ENCODE data around the gene NT5C.
A peak's percentile ranks its signal among the peaks of the same experiment; 100 is the strongest.

NT5C gene

DNA sequence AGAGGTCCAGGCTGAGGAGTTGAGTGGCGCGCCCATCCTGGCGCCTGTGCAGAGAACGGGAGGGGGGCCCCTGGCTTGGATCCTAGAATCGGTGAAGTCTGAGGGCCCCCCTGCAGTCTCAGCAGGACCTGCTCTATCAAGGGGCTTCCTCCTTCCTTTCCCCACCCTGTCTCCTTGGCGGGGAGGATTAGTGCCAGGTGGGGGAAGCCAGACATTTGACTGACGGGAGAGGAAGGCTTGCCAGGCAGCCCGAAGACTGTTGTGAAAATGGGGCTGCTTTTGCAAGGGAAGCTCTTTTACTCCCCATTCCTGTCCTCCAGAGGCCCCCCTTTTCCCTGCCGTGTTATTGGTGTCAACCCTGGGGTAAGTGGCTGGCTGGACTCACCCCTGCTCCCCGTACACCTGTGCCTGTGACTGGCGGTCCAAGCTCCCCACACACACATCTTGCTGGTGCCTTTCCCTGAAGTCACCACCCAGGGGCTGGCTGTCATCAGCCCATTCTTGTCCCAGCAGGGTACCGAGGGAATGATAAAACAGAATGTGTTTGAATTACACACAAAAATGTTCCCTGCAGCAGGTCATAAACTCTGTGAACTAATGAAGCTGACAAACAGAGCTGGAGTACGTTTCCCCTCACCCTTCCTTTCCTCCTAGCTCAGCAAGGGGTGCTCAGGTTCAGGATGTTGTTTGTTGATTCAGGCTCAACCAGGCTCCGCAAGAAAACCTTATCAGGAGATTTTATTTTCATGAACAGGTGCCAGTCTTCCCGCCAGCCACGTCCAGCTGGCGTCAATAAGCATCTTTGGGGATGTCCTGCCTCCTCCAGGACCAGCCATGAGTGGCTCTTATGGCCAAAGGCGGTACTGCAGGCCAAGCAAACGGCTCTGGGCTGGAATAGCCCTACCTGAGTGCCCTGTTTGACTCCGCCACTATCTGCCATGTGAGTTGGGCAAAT lies 26.1 kb downstream of the NT5C start:
- 53 to 60% methylated on average over 9 to 13 of the region's 20 CpGs for WGBS, 2 experiments (ENCODE audit: insufficient coverage in 2 of 2)
- no peaks in the 10 kb centered on the region for H3K9me3 ChIP-seq (ENCODE audit: control insufficient read depth, low read length)
- no peaks in the 10 kb centered on the region for H3K4me1 ChIP-seq (ENCODE audit: control insufficient read depth, insufficient read depth, low read length, poor library complexity, severe bottlenecking)
- no peak overlapping the region for H3K4me3 ChIP-seq (ENCODE audit: extremely low read depth, insufficient read depth, low read length, poor library complexity, severe bottlenecking)
- no peak overlapping the region for H3K27ac ChIP-seq (ENCODE audit: low read depth, low read length, severe bottlenecking)
- H3K36me3 ChIP-seq (ENCODE audit: control insufficient read depth, insufficient read depth, low read length) = peaks cover 4% of the 10 kb centered on the region

DNA sequence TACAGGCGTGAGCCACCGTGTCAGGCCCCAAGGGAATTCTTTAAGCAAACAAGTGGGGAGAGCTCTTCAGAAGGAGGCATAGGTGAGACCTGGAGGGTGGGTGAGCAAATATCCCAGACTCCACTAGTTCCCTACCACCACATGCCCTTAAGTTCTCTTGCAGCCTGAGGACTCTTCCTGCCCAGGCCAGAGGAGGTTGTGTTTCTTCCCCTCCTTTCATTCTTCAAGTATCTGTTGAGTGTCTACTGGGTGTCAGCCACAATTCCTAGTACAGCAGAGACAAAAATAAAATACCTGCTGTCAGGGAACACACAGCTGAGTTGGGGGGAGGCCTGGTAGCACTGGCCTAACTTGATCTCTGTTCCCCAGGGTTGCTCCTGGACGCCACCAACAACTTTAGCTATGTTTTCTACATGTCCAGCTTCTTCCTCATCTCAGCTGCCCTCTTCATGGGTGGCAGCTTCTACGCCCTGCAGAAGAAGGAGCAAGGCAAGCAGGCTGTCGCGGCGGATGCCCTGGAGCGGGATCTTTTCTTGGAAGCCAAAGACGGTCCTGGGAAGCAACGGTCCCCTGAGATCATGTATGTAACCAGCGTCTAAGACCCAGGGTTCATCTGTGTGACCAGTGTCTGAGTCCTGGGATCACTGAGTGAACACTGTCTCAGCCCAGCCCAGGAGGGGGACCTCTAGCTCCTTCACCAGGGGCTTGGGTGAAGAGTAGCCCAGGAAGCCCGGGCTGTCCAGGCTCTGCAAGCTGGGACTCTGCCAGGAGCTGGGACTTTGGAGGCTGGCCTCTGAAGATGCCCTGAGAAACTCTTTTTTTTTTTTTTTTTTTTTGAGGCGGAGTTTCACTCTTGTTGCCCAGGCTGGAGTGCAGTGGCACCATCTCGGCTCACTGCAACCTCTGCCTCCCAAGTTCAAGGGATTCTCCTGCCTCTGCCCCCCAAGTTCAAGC lies 27.7 kb downstream of the NT5C start:
- 94 to 97% methylated on average over 10 to 11 of the region's 14 CpGs for WGBS, 2 experiments (ENCODE audit: insufficient coverage in 2 of 2)
- Histone ChIP-seq H3K36me3 (ENCODE audit: control insufficient read depth, insufficient read depth, low read length) (peaks cover 19% of the 10 kb centered on the region), H3K4me1 (ENCODE audit: control insufficient read depth, insufficient read depth, low read length, poor library complexity, severe bottlenecking) (no peaks in the 10 kb centered on the region), H3K27ac (ENCODE audit: low read depth, low read length, severe bottlenecking) (no peak overlapping the region), H3K4me3 (ENCODE audit: extremely low read depth, insufficient read depth, low read length, poor library complexity, severe bottlenecking) (no peak overlapping the region), H3K9me3 (ENCODE audit: control insufficient read depth, low read length) (no peaks in the 10 kb centered on the region)

DNA sequence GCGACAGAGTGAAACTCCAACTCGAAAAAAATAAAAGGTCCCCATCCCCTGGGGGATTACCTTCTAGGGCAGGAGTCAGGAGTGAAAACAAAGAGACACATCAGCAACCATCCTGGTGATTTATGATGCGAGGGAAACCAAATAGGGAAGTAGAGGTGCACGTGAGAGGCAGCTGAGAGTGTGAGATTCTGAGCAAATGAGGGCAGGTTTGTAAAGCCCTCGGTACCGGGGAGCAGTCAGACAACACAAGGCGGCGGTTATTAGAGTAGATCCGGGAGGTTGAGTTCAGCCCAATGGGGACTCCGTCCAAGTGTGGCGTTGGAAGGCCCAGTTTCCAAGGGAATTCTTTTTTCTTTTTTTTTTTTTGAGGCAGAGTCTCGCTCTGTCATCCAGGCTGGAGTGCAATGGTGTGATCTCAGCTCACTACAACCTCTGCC lies 29.1 kb downstream of the NT5C start:
- Histone ChIP-seq H3K27ac (ENCODE audit: low read depth, low read length, severe bottlenecking) (no peak overlapping the region), H3K36me3 (ENCODE audit: control insufficient read depth, insufficient read depth, low read length) (peaks cover 29% of the 10 kb centered on the region), H3K4me3 (ENCODE audit: extremely low read depth, insufficient read depth, low read length, poor library complexity, severe bottlenecking) (no peak overlapping the region), H3K9me3 (ENCODE audit: control insufficient read depth, low read length) (no peaks in the 10 kb centered on the region), H3K4me1 (ENCODE audit: control insufficient read depth, insufficient read depth, low read length, poor library complexity, severe bottlenecking) (no peaks in the 10 kb centered on the region)
- WGBS, 2 experiments (ENCODE audit: insufficient coverage in 2 of 2) = 79 to 80% methylated on average over 11 to 12 of the region's 12 CpGs

DNA sequence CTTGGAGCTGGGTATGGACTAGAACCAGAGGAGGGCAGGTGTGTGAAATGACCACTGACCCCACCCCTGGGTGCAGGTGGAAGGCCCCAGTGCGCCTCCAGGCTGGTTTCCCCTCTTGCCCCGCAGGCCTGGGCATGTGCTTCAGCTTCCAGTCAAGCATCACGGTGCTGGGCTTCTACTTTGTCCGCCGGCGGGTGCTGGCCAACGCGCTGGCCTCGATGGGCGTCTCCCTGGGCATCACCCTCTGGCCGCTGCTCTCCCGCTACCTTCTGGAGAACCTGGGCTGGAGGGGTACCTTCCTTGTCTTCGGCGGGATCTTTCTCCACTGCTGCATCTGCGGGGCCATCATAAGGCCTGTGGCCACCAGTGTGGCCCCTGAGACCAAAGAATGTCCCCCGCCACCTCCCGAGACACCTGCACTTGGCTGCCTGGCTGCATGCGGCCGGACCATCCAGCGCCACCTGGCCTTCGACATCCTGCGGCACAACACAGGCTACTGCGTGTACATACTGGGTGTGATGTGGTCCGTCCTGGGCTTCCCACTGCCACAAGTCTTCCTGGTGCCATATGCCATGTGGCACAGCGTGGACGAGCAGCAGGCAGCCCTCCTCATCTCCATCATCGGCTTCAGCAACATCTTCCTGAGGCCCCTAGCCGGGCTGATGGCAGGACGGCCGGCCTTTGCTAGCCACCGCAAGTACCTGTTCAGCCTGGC lies 31.5 kb downstream of the NT5C start:
- 97 to 99% methylated on average over 30 to 31 of the region's 31 CpGs for WGBS, 2 experiments (ENCODE audit: insufficient coverage in 2 of 2)
- no peak overlapping the region for H3K4me3 ChIP-seq (ENCODE audit: extremely low read depth, insufficient read depth, low read length, poor library complexity, severe bottlenecking)

DNA sequence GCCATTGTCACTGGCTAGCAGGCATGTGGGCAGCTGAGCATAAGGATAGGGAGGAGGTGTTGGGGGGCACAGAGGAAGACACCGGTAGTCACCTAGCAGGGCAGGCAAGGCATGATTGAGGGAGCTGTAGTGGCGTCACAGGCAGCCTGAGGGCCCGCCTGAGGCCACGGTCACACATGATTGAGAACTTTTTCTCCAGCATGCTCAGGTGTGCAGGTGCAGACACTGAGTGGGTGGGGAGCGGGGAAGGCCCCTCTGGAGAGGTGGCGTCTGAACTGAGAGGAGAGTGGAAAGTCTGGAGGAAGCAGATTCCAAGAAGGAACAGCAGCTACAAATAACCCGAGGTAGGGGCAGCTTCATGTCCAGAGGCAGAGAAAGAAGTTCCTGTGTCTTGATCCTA lies 32.7 kb downstream of the NT5C start:
- 81 to 88% methylated on average over 6 to 7 of the region's 7 CpGs for WGBS, 2 experiments (ENCODE audit: insufficient coverage in 2 of 2)
- no peak overlapping the region for H3K27ac ChIP-seq (ENCODE audit: low read depth, low read length, severe bottlenecking)
- peaks cover 3% of the 10 kb centered on the region for H3K4me1 ChIP-seq (ENCODE audit: control insufficient read depth, insufficient read depth, low read length, poor library complexity, severe bottlenecking)
- H3K36me3 ChIP-seq (ENCODE audit: control insufficient read depth, insufficient read depth, low read length) = peaks cover 29% of the 10 kb centered on the region
- no peaks in the 10 kb centered on the region for H3K9me3 ChIP-seq (ENCODE audit: control insufficient read depth, low read length)
- H3K4me3 ChIP-seq (ENCODE audit: extremely low read depth, insufficient read depth, low read length, poor library complexity, severe bottlenecking) = no peak overlapping the region

More for the DNA sequence above, 31.5 kb downstream of the NT5C start:
- no peak overlapping the region for H3K27ac ChIP-seq (ENCODE audit: low read depth, low read length, severe bottlenecking)
- peaks cover 29% of the 10 kb centered on the region for H3K36me3 ChIP-seq (ENCODE audit: control insufficient read depth, insufficient read depth, low read length)
- no peaks in the 10 kb centered on the region for H3K9me3 ChIP-seq (ENCODE audit: control insufficient read depth, low read length)
- H3K4me1 ChIP-seq (ENCODE audit: control insufficient read depth, insufficient read depth, low read length, poor library complexity, severe bottlenecking) = peaks cover 3% of the 10 kb centered on the region

DNA sequence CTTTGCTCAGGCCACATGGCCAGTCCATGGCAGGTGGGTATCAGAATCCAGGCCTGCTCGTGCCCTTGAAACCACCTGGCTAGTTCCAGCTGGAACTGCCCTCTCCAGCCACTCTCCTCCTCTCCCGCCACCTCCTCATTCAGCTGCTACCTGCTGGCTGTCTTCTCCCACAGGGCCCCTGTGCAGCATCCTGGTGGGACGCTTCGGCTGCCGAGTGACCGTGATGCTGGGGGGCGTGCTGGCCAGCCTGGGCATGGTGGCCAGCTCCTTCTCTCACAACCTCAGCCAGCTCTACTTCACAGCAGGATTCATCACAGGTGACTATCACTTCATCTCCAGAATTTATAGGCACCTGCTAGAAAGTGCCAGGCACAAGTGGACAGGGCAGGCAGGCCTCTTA lies 33.7 kb downstream of the NT5C start:
- WGBS, 2 experiments (ENCODE audit: insufficient coverage in 2 of 2) = 88 to 100% methylated on average over 7 of the region's 7 CpGs
- Histone ChIP-seq H3K4me1 (ENCODE audit: control insufficient read depth, insufficient read depth, low read length, poor library complexity, severe bottlenecking) (peaks cover 3% of the 10 kb centered on the region), H3K9me3 (ENCODE audit: control insufficient read depth, low read length) (no peaks in the 10 kb centered on the region), H3K4me3 (ENCODE audit: extremely low read depth, insufficient read depth, low read length, poor library complexity, severe bottlenecking) (no peak overlapping the region), H3K27ac (ENCODE audit: low read depth, low read length, severe bottlenecking) (no peak overlapping the region), H3K36me3 (ENCODE audit: control insufficient read depth, insufficient read depth, low read length) (peaks cover 29% of the 10 kb centered on the region)

DNA sequence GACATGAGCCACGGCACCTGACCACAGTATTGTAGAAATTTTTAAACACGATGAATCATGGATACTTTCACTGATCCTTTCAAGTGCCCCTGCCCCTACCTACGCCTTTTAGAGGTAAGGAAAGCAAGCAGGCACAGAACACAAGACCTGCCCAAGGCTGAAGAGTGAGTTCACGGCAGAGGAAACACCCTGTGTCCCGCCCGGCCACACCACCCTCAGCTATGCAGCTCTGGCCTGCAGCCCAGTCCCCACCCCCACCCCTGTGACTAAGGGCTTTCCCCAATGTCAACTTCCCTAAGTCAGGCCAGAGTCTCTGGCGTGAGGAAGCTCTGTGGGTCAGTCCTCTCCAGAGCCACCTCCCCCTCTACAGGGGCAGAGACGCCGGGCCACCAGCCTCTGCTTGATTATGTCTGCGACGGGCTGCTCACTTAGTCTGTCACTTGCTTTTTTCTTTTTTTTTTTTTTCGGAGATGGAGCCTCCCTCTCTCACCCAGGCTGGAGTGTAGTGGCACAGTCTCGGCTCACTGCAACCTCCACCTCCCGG lies 35.4 kb downstream of the NT5C start:
- H3K4me3 ChIP-seq (ENCODE audit: extremely low read depth, insufficient read depth, low read length, poor library complexity, severe bottlenecking) = no peak overlapping the region
- WGBS, 2 experiments (ENCODE audit: insufficient coverage in 2 of 2) = 74 to 75% methylated on average over 11 of the region's 14 CpGs
- no peaks in the 10 kb centered on the region for H3K9me3 ChIP-seq (ENCODE audit: control insufficient read depth, low read length)
- H3K27ac ChIP-seq (ENCODE audit: low read depth, low read length, severe bottlenecking) = peak overlapping the region; percentile 59
- H3K4me1 ChIP-seq (ENCODE audit: control insufficient read depth, insufficient read depth, low read length, poor library complexity, severe bottlenecking) = peaks cover 12% of the 10 kb centered on the region
- H3K36me3 ChIP-seq (ENCODE audit: control insufficient read depth, insufficient read depth, low read length) = peaks cover 29% of the 10 kb centered on the region

DNA sequence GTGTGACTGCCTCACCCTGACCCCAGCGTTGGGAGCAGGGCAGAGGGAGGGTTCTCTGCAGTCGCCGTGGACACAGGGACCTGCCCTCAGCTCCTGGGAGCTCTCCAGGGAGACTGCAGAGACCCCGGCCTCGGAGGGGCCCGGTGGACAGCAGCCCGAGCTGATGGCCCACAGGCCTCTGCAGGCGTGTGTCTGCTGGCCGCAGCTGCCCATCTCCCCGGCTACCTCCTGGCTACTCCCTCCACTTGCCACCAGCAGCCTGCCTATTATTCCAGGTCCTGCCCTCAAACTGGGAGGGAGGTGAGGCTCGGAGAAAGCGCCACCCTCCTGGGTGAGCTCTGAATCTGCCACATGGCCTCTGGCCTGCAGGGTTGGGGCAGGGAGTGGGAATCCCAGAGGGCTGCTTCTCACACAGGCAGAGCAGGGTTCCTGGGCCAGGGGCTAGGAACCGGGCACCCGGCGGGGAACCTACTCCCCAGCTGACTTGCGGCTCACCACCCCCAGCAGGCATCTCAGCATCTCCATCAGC lies 36.6 kb downstream of the NT5C start:
- Histone ChIP-seq H3K9me3 (ENCODE audit: control insufficient read depth, low read length) (no peaks in the 10 kb centered on the region), H3K4me1 (ENCODE audit: control insufficient read depth, insufficient read depth, low read length, poor library complexity, severe bottlenecking) (peaks cover 15% of the 10 kb centered on the region), H3K4me3 (ENCODE audit: extremely low read depth, insufficient read depth, low read length, poor library complexity, severe bottlenecking) (no peak overlapping the region), H3K27ac (ENCODE audit: low read depth, low read length, severe bottlenecking) (peak overlapping the region; percentile 36), H3K36me3 (ENCODE audit: control insufficient read depth, insufficient read depth, low read length) (peaks cover 20% of the 10 kb centered on the region)
- 76 to 86% methylated on average over 14 to 16 of the region's 16 CpGs for WGBS, 2 experiments (ENCODE audit: insufficient coverage in 2 of 2)

DNA sequence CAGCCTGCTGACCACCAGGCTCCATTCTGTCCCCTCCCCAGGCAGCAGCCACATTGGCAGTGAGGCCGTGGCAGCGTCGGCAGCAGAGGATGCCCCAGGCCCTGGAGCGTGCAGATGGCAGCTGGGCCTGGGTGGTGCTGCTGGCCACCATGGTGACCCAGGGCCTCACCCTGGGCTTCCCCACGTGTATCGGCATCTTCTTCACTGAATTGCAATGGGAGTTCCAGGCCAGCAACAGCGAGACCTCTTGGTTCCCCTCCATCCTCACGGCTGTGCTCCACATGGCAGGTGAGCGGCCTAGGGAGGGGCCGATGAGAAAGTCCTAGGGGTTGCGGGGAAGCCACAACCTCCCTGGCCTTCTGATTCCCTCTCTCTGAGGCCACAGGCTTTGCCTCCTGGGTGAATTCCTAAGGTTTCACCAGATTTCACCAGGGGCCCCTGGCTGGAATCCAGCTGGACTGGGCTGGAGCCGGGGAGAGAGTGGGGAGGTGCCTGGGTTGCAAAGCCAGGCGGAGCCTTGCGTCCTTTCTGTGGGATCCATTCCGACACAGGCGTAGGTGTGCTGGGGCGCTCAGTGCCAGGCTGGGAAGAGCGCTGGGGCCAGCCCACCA lies 37.9 kb downstream of the NT5C start:
- WGBS, 2 experiments (ENCODE audit: insufficient coverage in 2 of 2) = 94 to 96% methylated on average over 17 to 18 of the region's 18 CpGs
- peaks cover 20% of the 10 kb centered on the region for H3K4me1 ChIP-seq (ENCODE audit: control insufficient read depth, insufficient read depth, low read length, poor library complexity, severe bottlenecking)
- no peak overlapping the region for H3K27ac ChIP-seq (ENCODE audit: low read depth, low read length, severe bottlenecking)

More for the DNA sequence above, 37.9 kb downstream of the NT5C start:
- Histone ChIP-seq H3K36me3 (ENCODE audit: control insufficient read depth, insufficient read depth, low read length) (peaks cover 10% of the 10 kb centered on the region), H3K9me3 (ENCODE audit: control insufficient read depth, low read length) (no peaks in the 10 kb centered on the region), H3K4me3 (ENCODE audit: extremely low read depth, insufficient read depth, low read length, poor library complexity, severe bottlenecking) (no peak overlapping the region)
